Measurements from ENCODE around the gene ANKFY1.

GRCh38 chr17:4269915-4270314 is 6.1 kb upstream of the ANKFY1 start:
- TF ChIP-seq CTCF (IDR thresholded peaks at IDR 0.05) (no peak), POLR2A (IDR thresholded peaks at IDR 0.05) (no peak)
